Measurements from ENCODE around the gene ATP5MC2.
"Not testable (repeated sequence)": the region's sequence is repeated elsewhere in the genome, so short reads cannot be mapped to it uniquely, and the experiment has no call there.

ATP5MC2 gene

GRCh38 chr12:53675701-53676607 is at the start of gene ATP5MC2:
ATP5MC2 (minus strand) TSS chr12:53676083; CDS start chr12:53672614, 3,469 bp downstream.
- peak; percentile 95 for FAIRE-seq

GRCh38 chr12:53722450-53723041 is 46.7 kb upstream of the ATP5MC2 start:
- FAIRE-seq, result no peak

GRCh38 chr12:53720946-53721345 is 45.1 kb upstream of the ATP5MC2 start:
- no peak for FAIRE-seq

GRCh38 chr12:53719649-53720048 is 43.8 kb upstream of the ATP5MC2 start:
- no peak for FAIRE-seq

GRCh38 chr12:53718567-53718966 is 42.7 kb upstream of the ATP5MC2 start:
- not testable (repeated sequence) for FAIRE-seq

GRCh38 chr12:53717319-53717718 is 41.4 kb upstream of the ATP5MC2 start:
- no peak for FAIRE-seq

GRCh38 chr12:53714004-53714403 is 38.1 kb upstream of the ATP5MC2 start:
- FAIRE-seq, result no peak

GRCh38 chr12:53713516-53713915 is 37.6 kb upstream of the ATP5MC2 start:
- FAIRE-seq, result no peak

- FAIRE-seq, result no peak
Measured at GRCh38 chr12:53712059-53712643, 36.3 kb upstream of the ATP5MC2 start.

GRCh38 chr12:53710091-53710490 is 34.2 kb upstream of the ATP5MC2 start:
- no peak for FAIRE-seq

GRCh38 chr12:53709671-53710070 is 33.8 kb upstream of the ATP5MC2 start:
- no peak for FAIRE-seq

- no peak for FAIRE-seq
Measured at GRCh38 chr12:53706080-53706479, 30.2 kb upstream of the ATP5MC2 start.

- no peak for FAIRE-seq
Measured at GRCh38 chr12:53703756-53704155, 27.9 kb upstream of the ATP5MC2 start.

GRCh38 chr12:53701518-53702264 is 25.8 kb upstream of the ATP5MC2 start:
- no peak for FAIRE-seq

- FAIRE-seq, result no peak
Measured at GRCh38 chr12:53700567-53700966, 24.7 kb upstream of the ATP5MC2 start.

- FAIRE-seq, result no peak
Measured at GRCh38 chr12:53699678-53700025, 23.8 kb upstream of the ATP5MC2 start.

GRCh38 chr12:53698948-53699677 is 23.2 kb upstream of the ATP5MC2 start:
- no peak for FAIRE-seq

- FAIRE-seq, result no peak
Measured at GRCh38 chr12:53696655-53697331, 20.9 kb upstream of the ATP5MC2 start.

GRCh38 chr12:53696285-53696654 is 20.4 kb upstream of the ATP5MC2 start:
- FAIRE-seq, result peak; percentile 41

GRCh38 chr12:53695152-53696145 is 19.6 kb upstream of the ATP5MC2 start:
- FAIRE-seq, result no peak

- FAIRE-seq, result no peak
Measured at GRCh38 chr12:53694756-53695151, 18.9 kb upstream of the ATP5MC2 start.
